ENCODE measurements around the gene SUPT6H. TPM values are rescaled to one million over a fixed set of nuclear protein-coding genes. Genes with fewer than 3 reads are reported as not detected.

The SUPT6H gene
- total RNA-seq, 1 donor from 2014 or later: 63.5 TPM

DNA sequence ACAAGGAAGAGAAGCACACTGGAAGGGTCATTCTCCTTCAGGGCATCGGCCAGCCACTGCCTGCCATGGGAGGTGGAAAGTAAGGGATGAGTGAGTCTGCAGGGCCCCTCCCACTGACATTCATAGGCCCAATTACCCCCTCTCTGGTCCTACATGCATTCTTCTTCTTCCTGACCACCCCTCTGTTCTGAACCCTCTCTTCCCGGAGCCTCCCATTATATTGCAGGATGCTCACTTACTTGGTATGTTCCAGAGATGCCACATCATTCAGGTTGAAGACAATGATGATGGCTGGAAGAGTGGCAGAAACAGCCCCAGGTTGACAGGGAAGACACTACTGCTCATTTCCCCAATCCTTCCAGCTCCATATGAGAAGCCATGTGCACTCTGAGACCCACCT is 53.2 kb downstream of the SUPT6H start:
- Mint-ChIP-seq H3K4me3 (ENCODE audit: unreplicated experiment) (no peak overlapping the region), H3K4me1 (ENCODE audit: low read depth) (peaks cover 57% of the 10 kb centered on the region), H3K27ac (ENCODE audit: unreplicated experiment) (no peak overlapping the region), H3K36me3 (ENCODE audit: low read depth) (peaks cover 19% of the 10 kb centered on the region), H3K9me3 (ENCODE audit: low read depth) (no peaks in the 10 kb centered on the region), H3K27me3 (ENCODE audit: low read depth) (no peaks in the 10 kb centered on the region)
- DNase-seq (ENCODE audit: low spot score): no peak
- TF ChIP-seq, protein P1, sequence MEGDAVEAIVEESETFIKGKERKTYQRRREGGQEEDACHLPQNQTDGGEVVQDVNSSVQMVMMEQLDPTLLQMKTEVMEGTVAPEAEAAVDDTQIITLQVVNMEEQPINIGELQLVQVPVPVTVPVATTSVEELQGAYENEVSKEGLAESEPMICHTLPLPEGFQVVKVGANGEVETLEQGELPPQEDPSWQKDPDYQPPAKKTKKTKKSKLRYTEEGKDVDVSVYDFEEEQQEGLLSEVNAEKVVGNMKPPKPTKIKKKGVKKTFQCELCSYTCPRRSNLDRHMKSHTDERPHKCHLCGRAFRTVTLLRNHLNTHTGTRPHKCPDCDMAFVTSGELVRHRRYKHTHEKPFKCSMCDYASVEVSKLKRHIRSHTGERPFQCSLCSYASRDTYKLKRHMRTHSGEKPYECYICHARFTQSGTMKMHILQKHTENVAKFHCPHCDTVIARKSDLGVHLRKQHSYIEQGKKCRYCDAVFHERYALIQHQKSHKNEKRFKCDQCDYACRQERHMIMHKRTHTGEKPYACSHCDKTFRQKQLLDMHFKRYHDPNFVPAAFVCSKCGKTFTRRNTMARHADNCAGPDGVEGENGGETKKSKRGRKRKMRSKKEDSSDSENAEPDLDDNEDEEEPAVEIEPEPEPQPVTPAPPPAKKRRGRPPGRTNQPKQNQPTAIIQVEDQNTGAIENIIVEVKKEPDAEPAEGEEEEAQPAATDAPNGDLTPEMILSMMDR (IDR thresholded peaks at IDR 0.05): no peak

DNA sequence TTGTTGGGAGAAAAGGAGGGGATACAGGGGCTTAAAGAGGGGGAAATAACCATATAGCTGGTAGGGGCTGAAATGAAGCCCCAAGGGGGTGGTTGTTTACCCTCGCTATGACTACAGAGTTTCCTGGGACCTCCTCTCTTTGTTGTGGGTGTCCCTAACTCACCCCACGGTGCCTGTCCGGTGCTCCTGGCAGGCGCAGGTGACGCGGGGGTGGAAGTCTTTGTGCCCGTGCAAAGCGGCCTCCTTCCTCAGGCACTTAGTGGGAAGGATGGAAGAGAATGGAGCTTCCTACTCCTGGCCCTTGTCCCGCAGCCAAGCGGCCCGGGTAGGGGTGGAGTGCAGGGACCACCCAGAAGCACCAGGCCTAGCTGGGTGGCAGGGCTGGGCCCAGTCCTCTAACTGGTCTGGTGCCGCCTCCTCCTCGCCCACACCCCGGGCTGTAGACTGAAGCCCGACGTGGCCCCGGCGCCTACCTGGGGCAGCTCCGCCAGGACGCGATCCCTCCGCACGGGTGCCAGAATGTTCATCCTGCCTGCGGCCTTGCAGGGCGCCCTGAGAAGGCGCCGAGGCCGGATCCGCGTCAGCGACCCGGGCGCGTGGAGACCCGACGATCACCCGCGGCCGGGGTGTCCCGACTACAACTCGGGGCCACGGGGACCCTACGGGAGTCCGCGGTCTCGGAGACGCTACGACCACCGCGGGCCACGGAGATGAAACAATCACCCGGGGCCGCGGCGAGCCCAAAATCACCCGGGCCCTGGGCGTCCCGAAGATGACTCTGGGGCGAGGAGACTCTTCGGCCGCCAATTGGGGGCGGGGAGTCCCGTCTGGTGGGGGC is 55.0 kb downstream of the SUPT6H start:
- H3K4me1 Mint-ChIP-seq (ENCODE audit: low read depth): peaks cover 63% of the 10 kb centered on the region
- no peak for DNase-seq (ENCODE audit: low spot score)
- H3K27me3 Mint-ChIP-seq (ENCODE audit: low read depth): no peaks in the 10 kb centered on the region
- H3K9me3 Mint-ChIP-seq (ENCODE audit: low read depth): no peaks in the 10 kb centered on the region
- TF ChIP-seq, protein P1 (IDR thresholded peaks at IDR 0.05): no peak
- peak overlapping the region; percentile 79 for H3K27ac Mint-ChIP-seq (ENCODE audit: unreplicated experiment)
- H3K36me3 Mint-ChIP-seq (ENCODE audit: low read depth): peaks cover 25% of the 10 kb centered on the region
- peak overlapping the region; percentile 86 for H3K4me3 Mint-ChIP-seq (ENCODE audit: unreplicated experiment)

DNA sequence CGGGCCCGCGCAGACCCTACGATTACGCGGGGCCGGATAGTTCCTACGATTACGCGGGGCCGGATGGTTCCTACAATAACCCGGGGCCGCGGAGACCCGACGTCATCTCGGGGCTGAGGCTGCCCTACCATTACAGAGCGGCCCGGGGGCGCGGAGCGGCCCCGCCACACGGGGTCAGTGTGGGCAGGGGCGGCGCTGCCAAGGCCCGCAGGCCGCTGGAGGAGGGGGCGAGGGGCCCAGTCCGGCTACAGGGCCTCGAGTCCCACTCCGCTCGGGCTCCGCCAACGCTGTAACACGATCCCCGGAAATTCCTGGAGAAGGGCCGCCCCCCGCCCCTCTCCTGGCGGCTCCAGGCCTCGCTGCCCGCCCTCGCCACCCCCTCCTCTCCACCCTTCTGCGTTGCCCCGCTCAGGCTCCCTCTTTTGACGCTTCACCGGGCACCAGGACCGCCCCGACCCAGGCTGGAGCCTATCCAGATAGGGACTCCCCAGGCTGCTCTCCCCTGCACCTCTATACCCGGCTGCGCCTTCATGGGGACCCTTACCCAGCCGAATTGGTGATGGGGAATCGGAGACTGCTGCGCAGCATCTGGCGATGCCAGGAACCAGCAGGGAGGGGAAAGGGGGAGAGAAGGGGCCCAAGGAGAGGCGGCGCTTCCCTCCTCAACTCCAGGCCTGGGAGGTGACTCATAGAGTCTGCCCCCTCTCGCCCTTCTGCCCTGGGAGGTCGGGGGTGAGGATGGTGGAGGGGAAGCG is 55.8 kb downstream of the SUPT6H start, which contains the start of gene RAB34:
Gene RAB34, minus strand, starts transcription at position 291 of the 755 bp plus-strand sequence. CDS start 602 bp downstream, outside the sequence.
- Mint-ChIP-seq H3K27ac (ENCODE audit: unreplicated experiment) (peak within 1 kb of the TSS; percentile 94), H3K4me1 (ENCODE audit: low read depth) (peaks cover 63% of the 10 kb centered on the region), H3K9me3 (ENCODE audit: low read depth) (no peaks in the 10 kb centered on the region), H3K36me3 (ENCODE audit: low read depth) (peaks cover 27% of the 10 kb centered on the region), H3K4me3 (ENCODE audit: unreplicated experiment) (peak within 1 kb of the TSS; percentile 86), H3K27me3 (ENCODE audit: low read depth) (no peaks in the 10 kb centered on the region)
- TF ChIP-seq, protein P1 (IDR thresholded peaks at IDR 0.05): peak; percentile 73
- no peak for DNase-seq (ENCODE audit: low spot score)

DNA sequence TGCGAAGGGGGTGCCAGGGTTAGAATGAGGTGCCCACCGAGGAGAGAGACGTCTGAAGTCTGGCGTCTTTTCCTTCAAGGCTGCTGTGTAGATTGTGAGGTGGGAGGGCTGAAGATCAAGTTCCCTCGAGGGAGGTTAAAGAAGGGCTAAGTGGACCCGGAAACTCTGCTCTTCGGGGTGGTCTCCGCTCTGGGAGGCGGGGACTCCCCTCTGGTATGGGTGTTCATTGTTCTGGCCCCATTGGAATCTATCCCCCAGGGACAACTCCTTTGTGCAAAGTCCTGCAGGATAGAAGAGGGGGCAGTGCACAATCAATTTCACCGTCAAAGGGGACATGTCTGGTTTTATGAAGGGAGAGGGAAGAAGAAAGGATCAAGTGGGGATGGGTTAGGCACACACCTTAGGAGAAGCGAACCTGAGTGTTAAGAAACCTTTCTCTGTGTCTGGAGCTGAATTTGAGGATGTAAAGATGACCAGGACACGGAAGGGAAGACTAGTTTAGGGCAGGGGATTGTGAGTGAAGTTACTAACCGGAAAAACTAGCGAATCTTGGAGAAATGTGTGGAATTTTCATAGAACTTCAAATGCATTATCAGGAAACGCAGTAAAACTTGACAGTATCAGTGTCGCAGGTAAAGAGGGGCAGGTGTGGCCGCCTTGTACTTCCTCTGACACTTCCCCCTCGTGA is 56.5 kb downstream of the SUPT6H start:
- TF ChIP-seq, protein P1 (IDR thresholded peaks at IDR 0.05): no peak
- no peak for DNase-seq (ENCODE audit: low spot score)
- Mint-ChIP-seq H3K4me1 (ENCODE audit: low read depth) (peaks cover 62% of the 10 kb centered on the region), H3K4me3 (ENCODE audit: unreplicated experiment) (peak overlapping the region; percentile 86), H3K9me3 (ENCODE audit: low read depth) (no peaks in the 10 kb centered on the region), H3K27me3 (ENCODE audit: low read depth) (no peaks in the 10 kb centered on the region), H3K36me3 (ENCODE audit: low read depth) (peaks cover 33% of the 10 kb centered on the region), H3K27ac (ENCODE audit: unreplicated experiment) (peak overlapping the region; percentile 94)

DNA sequence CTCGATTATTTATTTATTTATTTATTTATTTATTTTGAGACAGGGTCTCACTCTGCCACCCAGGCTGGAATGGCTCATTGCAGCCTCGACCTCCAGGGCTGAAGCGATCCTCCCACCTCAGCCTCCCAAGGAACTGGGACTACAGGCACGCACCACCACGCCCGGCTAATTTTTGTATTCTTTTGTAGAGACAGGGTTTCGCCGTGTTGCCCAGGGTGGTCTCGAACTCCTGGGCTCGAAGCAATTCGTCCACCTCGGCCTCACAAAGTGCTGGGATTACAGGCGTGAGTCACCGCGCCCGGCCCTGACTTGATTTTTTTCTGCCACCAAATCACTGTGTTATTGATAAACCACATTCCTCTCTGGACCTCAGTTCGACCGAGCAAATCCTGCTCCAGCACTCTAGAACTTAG is 57.0 kb downstream of the SUPT6H start:
- Mint-ChIP-seq H3K27ac (ENCODE audit: unreplicated experiment) (peak overlapping the region; percentile 96), H3K4me1 (ENCODE audit: low read depth) (peaks cover 68% of the 10 kb centered on the region), H3K36me3 (ENCODE audit: low read depth) (peaks cover 33% of the 10 kb centered on the region), H3K9me3 (ENCODE audit: low read depth) (no peaks in the 10 kb centered on the region), H3K4me3 (ENCODE audit: unreplicated experiment) (peak overlapping the region; percentile 99), H3K27me3 (ENCODE audit: low read depth) (no peaks in the 10 kb centered on the region)
- TF ChIP-seq, protein P1 (IDR thresholded peaks at IDR 0.05): no peak
- DNase-seq (ENCODE audit: low spot score): no peak

All from chondrocyte (in vitro differentiated cells).